NCI-H2107 treated with DMSO at 0.1 percent for 48 hours (cell line): Measurements from ENCODE around the gene PLA2G4B.
"Not testable (repeated sequence)": the region's sequence is repeated elsewhere in the genome, so short reads cannot be mapped to it uniquely, and the experiment has no call there.

Experiments used
- DNase-seq: peaks from one replicate; lab custom pipeline; 2025; ENCODE audit not compliant: unreplicated experiment; lab: John Stamatoyannopoulos, UW

Gene PLA2G4B

GRCh38 chr15:41825572-41826535 is 12.8 kb upstream of the PLA2G4B start:
- no peak for DNase-seq

GRCh38 chr15:41827290-41827879 is 11.3 kb upstream of the PLA2G4B start:
- no peak for DNase-seq

- peak; percentile 15 for DNase-seq
Observed at GRCh38 chr15:41827880-41828806, 10.5 kb upstream of the PLA2G4B start, which contains the start of gene JMJD7. Gene JMJD7 (plus strand): TSS chr15:41828092. CDS start chr15:41828125, 33 bp downstream.

- no peak for DNase-seq
Observed at GRCh38 chr15:41828807-41829141, 9.9 kb upstream of the PLA2G4B start.

- DNase-seq: no peak
Observed at GRCh38 chr15:41829959-41830646, 8.5 kb upstream of the PLA2G4B start.

- not testable (repeated sequence) for DNase-seq
Observed at GRCh38 chr15:41831291-41831690, 7.4 kb upstream of the PLA2G4B start.

- DNase-seq: no peak
Observed at GRCh38 chr15:41832208-41832607, 6.4 kb upstream of the PLA2G4B start.

- DNase-seq: peak; percentile 5
Observed at GRCh38 chr15:41832875-41833274, 5.8 kb upstream of the PLA2G4B start.

- DNase-seq: no peak
Observed at GRCh38 chr15:41834096-41834495, 4.6 kb upstream of the PLA2G4B start.

- no peak for DNase-seq
Observed at GRCh38 chr15:41836073-41836472, 2.6 kb upstream of the PLA2G4B start.

- no peak for DNase-seq
Observed at GRCh38 chr15:41836713-41837454, 1.8 kb upstream of the PLA2G4B start.

- DNase-seq: no peak
Observed at GRCh38 chr15:41839781-41840491, 1.3 kb downstream of the PLA2G4B start.

GRCh38 chr15:41840673-41841072 is 2.0 kb downstream of the PLA2G4B start:
- DNase-seq: no peak

- DNase-seq: no peak
Observed at GRCh38 chr15:41841131-41841530, 2.5 kb downstream of the PLA2G4B start.

- DNase-seq: no peak
Observed at GRCh38 chr15:41842229-41842628, 3.6 kb downstream of the PLA2G4B start.

GRCh38 chr15:41843571-41843970 is 4.9 kb downstream of the PLA2G4B start:
- DNase-seq: no peak

- no peak for DNase-seq
Observed at GRCh38 chr15:41844814-41845213, 6.2 kb downstream of the PLA2G4B start.

GRCh38 chr15:41847206-41847605 is 8.6 kb downstream of the PLA2G4B start:
- no peak for DNase-seq

- no peak for DNase-seq
Observed at GRCh38 chr15:41847981-41848380, 9.3 kb downstream of the PLA2G4B start.
